Right lobe of liver (tissue), 4 donors: Measurements from ENCODE around the gene ASPSCR1.

Experiments
- CTCF ChIP-seq, 4 donors: fragments of 200-600 bp in 3 of 4; fragments of 450-650 bp in 1 of 4; IDR thresholded peaks; one replicate each; pipeline versions ENCODE4 v1.5.1 to v1.8.0; 2016 to 2022; ENCODE audit warnings: antibody characterized with exemption in 4 of 4, mild to moderate bottlenecking in 2 of 4
- POLR2A ChIP-seq: fragments of 450-650 bp; IDR thresholded peaks from one replicate; pipeline ENCODE4 v1.6.1; 2017; ENCODE audit warnings: antibody characterized with exemption, mild to moderate bottlenecking
- donor health status: DM: no; HTN: no; CAD: no.
- donor health status: DM: no; HTN: no; CAD: no.
- donor health status: DM: no; HTN: yes; CAD: no.

GRCh38 chr17:81958633-81959342, 18.6 kb upstream of the ASPSCR1 start:
- TF ChIP-seq CTCF (IDR thresholded peaks at IDR 0.05), result no peak
- no peak for TF ChIP-seq POLR2A
